Right cardiac atrium (tissue), 5 donors: Measurements from ENCODE around the gene SLC25A15. TPM values are rescaled to one million over a fixed set of nuclear protein-coding genes. Genes with fewer than 3 reads are reported as not detected.

Source experiments
- ATAC-seq, 2 donors: fragments of 200-7000 bp; cut with Tn5 transposase; one replicate each; pipeline versions ENCODE4 v1.8.0 to v1.9.1; 2020; ENCODE audit warnings: moderate library complexity in 2 of 2, mild to moderate bottlenecking in 1 of 2
- DNase-seq, 3 donors: peaks; one replicate each; pipeline ENCODE4 v3.0.0-alpha.2; 2020
- H3K27ac ChIP-seq: one replicate; pipeline ENCODE4 v1.5.1; 2013; ENCODE audit warnings: mild to moderate bottlenecking, low read length, control low read depth, moderate library complexity
- H3K27me3 ChIP-seq: one replicate; pipeline ENCODE4 v1.6.1; 2013; ENCODE audit not compliant: control insufficient read depth, insufficient read depth
- H3K4me1 ChIP-seq: one replicate; pipeline ENCODE4 v1.6.1; 2013; ENCODE audit warnings: low read length; ENCODE audit not compliant: control insufficient read depth, insufficient read depth
- H3K4me3 ChIP-seq: one replicate; pipeline ENCODE4 v1.5.1; 2013; ENCODE audit warnings: low read length, control low read depth
- H3K9me3 ChIP-seq: one replicate; pipeline ENCODE4 v1.6.1; 2013; ENCODE audit warnings: low read length; ENCODE audit not compliant: control insufficient read depth
- WGBS: extraction: QIAGEN DNeasy Blood & Tissue Kit; methylation state at CpG from one replicate; pipeline ENCODE4 v1.1.7; 2013; 5-methylcytosine and 5-hydroxymethylcytosine counted together
- intact Hi-C, 4 donors: fragments of 100-400 bp; cut with DNase I; formaldehyde crosslinking; loops; one replicate each; pipeline versions ENCODE4 v1.11.0 to v1.14.0; 2022 to 2023
- polyA plus RNA-seq: library from polyadenylated mRNA; stranded (reverse); fragments of 200-250 nt; gene quantifications from one replicate; pipeline ENCODE4 v1.2.3, GENCODE V29; 2013
- total RNA-seq, 4 donors: library from RNA; stranded (reverse); fragmentation: NEBNext Ultra II Directional; extraction: Animal tissue kit (Norgen Biotek cat#: 25700); gene quantifications; one replicate each; pipeline ENCODE4 v1.2.1, GENCODE V29; 2021
- donor health status: healthy with polysubstance abuse.
- donor health status: DM: no; HTN: yes; CAD: no.
- donor health status: DM: no; HTN: no; CAD: no.
- donor health status: DM: no; HTN: yes; CAD: no; lungs with severe emphysema.
- donor health status: DM: yes; HTN: yes; CAD: no.

The SLC25A15 gene
- total and polyA plus RNA-seq, 5 donors = 1.9 to 5.7 (median 4.3) TPM

DNA sequence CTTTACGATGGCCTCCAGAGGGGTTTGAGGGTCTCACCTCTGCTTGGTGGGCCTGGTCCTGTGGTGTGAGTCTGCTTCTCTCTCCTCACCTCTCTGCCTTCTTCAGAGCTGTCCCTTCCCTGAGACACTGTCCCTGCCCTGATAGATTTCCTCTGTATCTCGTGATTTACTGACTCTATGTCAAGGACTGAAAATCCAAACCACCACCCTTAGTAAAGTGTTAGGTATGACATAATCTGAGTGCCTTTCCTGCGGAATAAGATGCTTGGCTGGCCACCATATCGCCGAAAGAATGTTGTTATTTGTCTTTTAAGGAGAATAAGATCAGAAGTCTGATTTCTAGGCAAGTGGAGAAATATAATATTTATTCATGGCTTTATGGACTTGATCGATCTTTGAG, 7.2 kb downstream of the SLC25A15 start:
- H3K27ac ChIP-seq = no peak overlapping the region
- 91% methylated on average over 6 of the region's 6 CpGs for WGBS
- DNase-seq = no peak
- no peaks in the 10 kb centered on the region for H3K4me1 ChIP-seq
- intact Hi-C loops = loop anchor here in 1 of 4 donors (10.0 kb wide), 1 partner anchor 268 kb away; the partner anchor contains the start of gene WBP4
- no peaks in the 10 kb centered on the region for H3K27me3 ChIP-seq
- H3K4me3 ChIP-seq = no peak overlapping the region
- H3K9me3 ChIP-seq = no peaks in the 10 kb centered on the region
- no peak for ATAC-seq

DNA sequence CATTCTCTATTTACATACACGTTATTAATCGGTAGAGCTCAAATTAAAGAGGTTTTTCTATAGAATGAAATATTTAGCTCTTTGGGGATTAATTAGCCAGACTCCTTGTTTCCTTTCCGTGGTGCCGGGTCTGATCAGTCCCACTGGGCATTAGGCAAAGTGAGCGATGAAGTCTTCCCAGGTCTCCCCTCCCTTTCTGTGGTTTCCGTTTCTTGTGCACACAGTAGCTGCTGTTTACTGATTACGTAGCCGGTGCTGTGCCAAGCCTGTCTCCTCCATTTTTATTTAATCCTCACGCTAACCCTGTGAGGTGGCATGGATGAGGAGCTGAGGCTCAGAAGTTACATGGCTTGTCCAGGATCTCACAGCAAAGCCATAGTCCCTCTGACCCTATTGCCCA, 9.0 kb downstream of the SLC25A15 start:
- intact Hi-C loops = loop anchor here in 1 of 4 donors (10.0 kb wide), 1 partner anchor 266 kb away; the partner anchor contains the start of gene WBP4
- H3K27ac ChIP-seq = no peak overlapping the region
- no peak for DNase-seq
- no peak overlapping the region for H3K4me3 ChIP-seq
- no peak for ATAC-seq
- no peaks in the 10 kb centered on the region for H3K9me3 ChIP-seq
- no peaks in the 10 kb centered on the region for H3K27me3 ChIP-seq
- H3K4me1 ChIP-seq = no peaks in the 10 kb centered on the region
- 87% methylated on average over 9 of the region's 9 CpGs for WGBS

DNA sequence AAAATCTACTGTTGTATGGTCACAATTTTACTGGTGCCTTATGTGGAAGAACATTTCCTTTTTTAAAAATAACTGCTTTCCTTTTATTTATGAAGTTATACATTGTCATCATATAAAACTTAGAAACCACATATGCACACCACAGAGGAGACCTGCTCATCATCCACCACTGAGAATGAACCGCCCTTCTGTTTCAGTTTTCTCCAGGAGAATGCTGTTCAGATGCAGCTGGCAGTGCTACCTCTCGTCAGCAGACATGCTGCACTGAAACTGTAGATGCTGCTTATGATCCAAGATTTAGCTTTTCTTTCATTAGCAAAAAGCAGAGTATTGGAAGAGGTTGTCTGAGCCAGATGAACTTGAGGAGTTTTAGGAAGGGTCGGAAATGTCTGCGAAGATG, 10.1 kb downstream of the SLC25A15 start:
- no peaks in the 10 kb centered on the region for H3K4me1 ChIP-seq
- ATAC-seq (no peak), DNase-seq (no peak)
- H3K9me3 ChIP-seq = no peaks in the 10 kb centered on the region
- no peak overlapping the region for H3K27ac ChIP-seq
- no peak overlapping the region for H3K4me3 ChIP-seq
- no peaks in the 10 kb centered on the region for H3K27me3 ChIP-seq
- intact Hi-C loops = loop anchor here in 1 of 4 donors (10.0 kb wide), 1 partner anchor 265 kb away; the partner anchor contains the start of gene WBP4
- 95% methylated on average over 4 of the region's 4 CpGs for WGBS

DNA sequence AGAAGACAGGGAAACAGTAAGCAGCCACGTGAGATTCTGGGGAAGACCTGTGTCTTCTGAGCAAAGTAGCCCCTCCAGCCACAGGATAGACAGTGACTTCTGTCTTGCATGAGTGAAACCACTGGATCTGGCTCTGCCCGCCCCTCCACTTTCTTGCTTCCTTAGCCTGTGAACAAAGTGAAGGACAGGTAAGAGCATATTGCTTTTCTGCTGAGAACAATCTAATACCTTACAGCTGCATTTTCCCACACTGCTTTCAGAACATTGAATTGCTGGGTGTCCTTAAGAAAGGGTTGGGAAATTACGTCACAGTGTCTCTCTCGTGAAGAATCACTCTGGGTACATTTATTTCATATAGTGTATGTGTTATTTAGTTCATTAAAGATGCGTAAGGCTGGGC, 11.1 kb downstream of the SLC25A15 start:
- ATAC-seq = no peak
- H3K4me3 ChIP-seq = no peak overlapping the region
- no peak overlapping the region for H3K27ac ChIP-seq
- 81% methylated on average over 5 of the region's 5 CpGs for WGBS
- no peak for DNase-seq
- H3K4me1 ChIP-seq = no peaks in the 10 kb centered on the region
- no peaks in the 10 kb centered on the region for H3K27me3 ChIP-seq
- intact Hi-C loops = no loop called here
- no peaks in the 10 kb centered on the region for H3K9me3 ChIP-seq

DNA sequence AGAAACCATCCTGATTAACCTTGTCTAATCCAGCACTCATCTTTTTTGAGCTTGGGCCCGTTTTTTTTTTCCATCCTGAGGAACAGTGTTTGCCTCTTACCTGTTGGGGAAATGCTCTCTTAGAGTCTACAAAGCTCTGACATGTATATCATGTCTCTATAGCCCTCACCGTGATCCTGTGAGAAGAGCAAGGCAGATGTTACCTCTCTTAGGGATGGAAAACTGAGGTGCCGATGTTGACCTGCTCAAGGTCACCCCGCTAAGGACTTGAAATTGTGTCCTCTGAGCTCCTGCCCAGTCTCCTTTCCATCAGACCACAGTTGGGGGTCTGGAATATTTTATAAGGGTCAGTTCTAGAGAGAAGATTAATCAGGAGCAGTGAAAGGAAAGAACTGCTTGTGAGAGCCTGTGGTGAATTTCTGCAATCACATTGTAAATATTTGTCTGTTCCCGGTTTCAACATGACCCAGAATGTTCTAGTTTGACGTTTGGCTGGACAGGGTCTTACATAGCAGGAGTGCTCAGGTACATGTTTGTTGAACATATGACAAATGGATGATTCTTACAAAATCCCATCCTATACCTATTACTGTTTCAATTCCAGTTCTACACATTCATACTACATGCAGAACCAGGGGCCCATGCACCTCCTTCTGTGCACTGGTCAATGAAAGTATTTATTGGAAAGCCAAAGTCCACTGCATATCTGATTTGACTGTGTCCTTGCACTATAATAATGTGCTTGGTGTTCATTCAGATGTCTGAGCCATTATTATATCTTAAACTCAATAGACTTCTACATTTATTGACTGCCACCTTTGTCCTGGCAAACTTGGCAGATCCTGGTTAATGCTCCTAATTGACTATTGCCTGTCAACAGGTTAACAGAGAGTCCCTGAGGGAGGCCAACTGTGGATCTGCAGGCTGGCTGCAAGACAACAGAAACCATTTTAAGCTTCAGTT, 12.1 kb downstream of the SLC25A15 start:
- DNase-seq (no peak), ATAC-seq (no peak)
- Histone ChIP-seq H3K9me3 (no peaks in the 10 kb centered on the region), H3K4me3 (no peak overlapping the region), H3K27ac (no peak overlapping the region), H3K27me3 (no peaks in the 10 kb centered on the region), H3K4me1 (no peaks in the 10 kb centered on the region)
- intact Hi-C loops = no loop called here
- WGBS = 91% methylated on average over 6 of the region's 6 CpGs

DNA sequence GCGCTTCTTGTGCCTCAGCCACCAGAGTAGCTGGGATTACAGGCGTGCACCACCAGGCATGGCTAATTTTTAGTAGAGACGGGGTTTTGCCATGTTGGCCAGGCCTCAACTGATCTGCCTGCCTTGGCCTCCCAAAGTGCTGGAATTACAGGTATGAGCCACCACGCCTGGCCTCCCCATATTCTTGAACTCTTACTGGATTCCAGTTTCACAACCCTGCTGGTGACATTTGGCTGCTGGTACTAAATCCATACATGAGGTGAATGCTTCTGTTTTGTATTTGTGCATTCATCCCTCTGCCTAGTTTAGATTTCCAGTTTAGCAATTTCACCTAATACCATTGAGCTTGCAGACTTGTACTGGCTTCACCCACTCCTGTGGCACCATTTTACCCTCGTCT, 13.9 kb downstream of the SLC25A15 start:
- H3K4me3 ChIP-seq = no peak overlapping the region
- ATAC-seq (no peak), DNase-seq (no peak)
- H3K27ac ChIP-seq = no peak overlapping the region
- no peaks in the 10 kb centered on the region for H3K4me1 ChIP-seq
- intact Hi-C loops = no loop called here
- H3K9me3 ChIP-seq = no peaks in the 10 kb centered on the region
- WGBS = 96% methylated on average over 5 of the region's 5 CpGs
- no peaks in the 10 kb centered on the region for H3K27me3 ChIP-seq

DNA sequence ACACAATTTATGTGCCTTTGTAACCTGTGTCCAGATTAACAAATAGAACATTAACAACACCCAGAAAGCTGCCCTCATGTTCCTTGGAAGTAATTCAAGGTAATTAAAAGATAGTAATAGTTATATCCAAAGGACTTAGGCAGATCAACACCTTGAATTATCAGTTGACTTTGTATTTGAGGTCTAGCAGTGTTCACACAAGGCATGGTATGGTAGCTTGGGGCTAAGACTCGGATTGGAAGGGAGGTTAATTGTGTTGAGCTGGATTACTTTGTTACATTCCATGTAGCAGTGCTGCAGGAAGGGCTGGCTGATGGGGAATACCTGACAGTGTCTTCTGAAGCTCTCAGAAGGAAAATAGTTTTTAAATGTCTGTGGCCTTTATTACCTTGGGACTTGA, 16.8 kb downstream of the SLC25A15 start:
- Histone ChIP-seq H3K4me1 (no peaks in the 10 kb centered on the region), H3K27ac (no peak overlapping the region), H3K4me3 (no peak overlapping the region), H3K9me3 (no peaks in the 10 kb centered on the region), H3K27me3 (no peaks in the 10 kb centered on the region)
- intact Hi-C loops = no loop called here
- ATAC-seq (no peak), DNase-seq (no peak)
- WGBS = 90% methylated on average over 1 of the region's 1 CpG

DNA sequence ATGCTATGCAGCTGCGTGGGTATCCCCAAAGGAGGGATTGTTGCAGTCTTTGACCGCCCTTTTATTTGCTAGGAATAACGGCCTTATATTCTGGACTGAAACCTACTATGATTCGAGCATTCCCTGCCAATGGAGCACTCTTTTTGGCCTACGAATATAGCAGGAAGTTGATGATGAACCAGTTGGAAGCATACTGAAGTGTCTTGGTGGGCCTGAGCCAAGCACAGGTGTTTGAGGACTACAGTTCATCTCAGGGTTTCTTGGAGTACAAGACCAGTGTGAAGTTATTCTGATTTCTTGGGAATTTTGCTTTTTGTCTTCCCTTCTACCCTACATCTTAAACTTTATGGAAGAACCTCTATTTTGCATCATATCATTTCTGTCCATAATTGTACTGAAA, 20.1 kb downstream of the SLC25A15 start:
- no peak for DNase-seq
- ATAC-seq = no peak
- 94% methylated on average over 5 of the region's 5 CpGs for WGBS
- no peak overlapping the region for H3K27ac ChIP-seq
- H3K9me3 ChIP-seq = no peaks in the 10 kb centered on the region
- H3K27me3 ChIP-seq = no peaks in the 10 kb centered on the region
- H3K4me1 ChIP-seq = no peaks in the 10 kb centered on the region
- H3K4me3 ChIP-seq = no peak overlapping the region
- intact Hi-C loops = no loop called here

DNA sequence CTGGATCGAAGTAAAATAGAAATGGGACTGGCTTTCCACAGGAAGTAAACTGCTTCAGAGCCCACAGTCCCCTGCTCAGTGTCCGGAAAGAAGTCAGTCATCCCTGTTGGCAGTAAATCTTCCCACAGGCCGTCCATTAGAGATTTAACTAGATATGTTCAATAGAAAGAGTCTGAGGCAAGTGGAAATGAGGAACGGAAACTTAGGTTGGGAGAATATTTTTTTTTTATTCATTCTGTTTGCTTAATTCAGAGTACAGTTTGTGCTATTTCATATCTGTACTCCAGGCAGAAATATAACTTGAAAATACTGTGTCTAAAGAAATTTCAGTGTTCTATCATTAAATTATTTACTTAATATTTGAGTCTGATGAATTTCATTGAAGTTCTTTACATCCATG, 22.7 kb downstream of the SLC25A15 start:
- WGBS = 71% methylated on average over 4 of the region's 4 CpGs
- Histone ChIP-seq H3K4me3 (no peak overlapping the region), H3K9me3 (no peaks in the 10 kb centered on the region), H3K27me3 (no peaks in the 10 kb centered on the region), H3K4me1 (no peaks in the 10 kb centered on the region), H3K27ac (no peak overlapping the region)
- intact Hi-C loops = no loop called here
- DNase-seq (no peak), ATAC-seq (no peak)

DNA sequence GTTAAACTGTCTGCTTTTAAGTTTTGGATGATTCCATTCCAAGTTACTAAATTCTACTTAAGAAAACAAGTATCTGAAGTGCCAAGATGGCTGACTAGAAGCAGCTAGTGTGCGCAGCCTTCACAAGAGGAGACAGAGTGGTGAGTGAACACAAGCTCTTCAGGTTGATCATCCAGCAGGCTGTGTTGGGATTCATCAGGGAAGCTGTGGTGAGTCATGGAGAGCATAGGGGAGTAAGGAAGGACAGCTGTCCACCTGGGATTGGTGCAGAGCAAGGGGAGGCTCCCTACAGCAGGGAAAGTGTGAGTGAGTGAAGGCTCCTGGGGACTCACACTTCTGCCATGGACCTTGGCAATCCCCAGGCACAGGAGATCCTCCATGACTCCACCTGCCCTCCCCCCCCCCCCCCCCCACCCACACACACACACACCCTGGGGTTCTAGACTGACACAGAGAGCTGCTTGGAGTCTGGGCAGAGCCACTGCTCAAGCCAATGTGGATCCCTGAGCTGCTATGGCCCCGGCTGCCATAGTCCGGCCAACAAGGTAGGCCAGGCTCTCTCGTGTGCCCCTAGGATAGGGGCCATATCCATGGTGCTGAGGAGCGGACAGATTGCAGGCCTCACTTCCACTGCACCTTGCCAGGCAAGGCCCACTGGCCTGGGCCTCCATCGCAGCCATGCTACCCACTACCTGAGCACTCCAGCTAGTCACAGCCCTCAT, 23.5 kb downstream of the SLC25A15 start:
- no peak for DNase-seq
- Histone ChIP-seq H3K9me3 (no peaks in the 10 kb centered on the region), H3K27me3 (no peaks in the 10 kb centered on the region), H3K4me1 (no peaks in the 10 kb centered on the region), H3K4me3 (no peak overlapping the region), H3K27ac (no peak overlapping the region)
- ATAC-seq = peak in 1 of 2 donors; percentile 14
- WGBS = 97% methylated on average over 6 of the region's 6 CpGs
- intact Hi-C loops = no loop called here
